Activated effector memory CD4-positive, alpha-beta T cell treated with anti-CD3 and anti-CD28 coated beads, Interleukin-2, amount 50 U/mL, for 16 hours (primary cell): Measurements from ENCODE around the gene RAB8B.
"Not testable (repeated sequence)": the region's sequence is repeated elsewhere in the genome, so short reads cannot be mapped to it uniquely, and the experiment has no call there.

Source experiments
- DNase-seq: peaks from one replicate; pipeline ENCODE4 v3.0.0-alpha.2; 2020

RAB8B gene

DNA sequence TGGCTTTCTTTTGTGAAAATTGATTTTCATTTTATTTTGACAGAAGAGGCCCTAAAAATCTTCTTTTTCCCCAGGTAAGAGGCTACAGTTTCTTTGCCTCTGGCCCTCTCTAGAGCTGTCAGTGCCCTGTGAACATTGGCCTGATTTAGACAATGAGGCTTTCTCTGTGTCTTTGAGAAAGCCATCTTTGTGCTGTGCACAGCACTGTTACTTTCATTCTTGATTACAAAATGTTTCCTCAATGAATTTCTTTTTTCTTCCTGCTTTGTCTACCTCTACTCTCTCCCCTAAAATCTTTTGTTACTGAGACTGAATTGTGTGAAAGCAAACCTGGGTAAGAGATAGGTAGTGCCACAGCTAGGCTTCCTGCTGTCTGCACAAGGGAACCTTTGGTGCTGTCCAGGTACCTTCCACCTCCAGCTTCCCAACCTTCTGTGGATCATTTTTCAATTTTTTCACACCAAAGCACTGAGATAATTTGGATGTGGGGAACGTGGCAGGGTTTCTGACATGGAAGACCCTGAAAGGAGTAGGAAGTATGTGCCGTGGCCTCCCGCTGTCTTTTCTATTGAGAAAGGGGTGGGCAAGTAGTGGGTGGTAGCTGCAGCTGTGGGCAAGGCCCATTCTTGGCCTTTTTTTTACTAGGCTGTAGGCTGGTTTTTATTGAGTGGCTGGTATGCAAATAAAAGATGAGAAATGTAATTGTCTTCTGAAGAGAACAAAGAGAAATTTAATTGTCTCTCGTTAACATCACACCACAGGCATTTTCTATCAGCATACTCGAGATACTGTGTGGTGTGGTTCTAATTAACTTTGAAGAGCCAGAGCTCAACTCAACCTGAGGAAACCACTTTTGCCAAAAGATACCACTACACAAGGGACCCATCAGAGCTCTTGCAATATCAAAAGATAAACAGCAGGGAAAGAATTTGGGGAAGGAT, 21.0 kb downstream of the RAB8B start:
- no peak for DNase-seq

DNA sequence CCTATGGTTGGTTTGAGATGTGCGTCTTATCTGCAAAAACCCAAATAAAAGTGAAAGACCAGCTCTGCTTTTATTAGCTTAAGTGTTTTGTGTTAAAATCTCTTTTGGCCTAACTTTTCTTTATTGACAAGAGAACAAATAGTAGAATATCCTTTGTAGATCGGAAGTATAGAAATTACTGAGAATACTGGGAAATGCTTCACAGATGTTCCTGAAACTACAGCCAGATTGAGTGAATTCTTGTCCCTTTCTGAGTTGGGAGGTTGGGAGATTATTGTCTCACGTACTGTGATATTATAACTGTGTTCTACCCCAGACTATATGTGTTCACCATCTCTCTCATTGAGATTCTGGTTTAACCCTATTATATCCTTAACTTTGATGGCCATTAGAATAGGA, 21.7 kb downstream of the RAB8B start:
- no peak for DNase-seq

DNA sequence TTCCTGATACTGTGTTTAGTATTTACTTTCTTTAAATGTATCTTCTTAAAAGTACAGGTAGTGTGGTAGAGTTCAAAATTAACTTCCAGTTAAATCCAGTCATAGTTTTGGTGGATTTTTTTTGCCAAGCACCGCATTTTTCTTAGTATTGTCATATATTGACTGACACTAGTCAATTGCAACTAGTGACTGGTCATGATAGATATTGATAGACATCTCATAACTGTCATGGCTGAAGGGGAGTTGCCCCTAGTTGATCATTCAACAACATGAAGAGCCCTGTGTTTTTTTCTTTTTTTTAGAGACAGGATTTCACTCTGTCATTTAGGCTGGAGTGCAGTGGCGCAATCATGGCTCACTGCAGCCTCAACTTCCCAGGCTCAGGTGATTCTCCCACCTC, 22.1 kb downstream of the RAB8B start:
- no peak for DNase-seq

DNA sequence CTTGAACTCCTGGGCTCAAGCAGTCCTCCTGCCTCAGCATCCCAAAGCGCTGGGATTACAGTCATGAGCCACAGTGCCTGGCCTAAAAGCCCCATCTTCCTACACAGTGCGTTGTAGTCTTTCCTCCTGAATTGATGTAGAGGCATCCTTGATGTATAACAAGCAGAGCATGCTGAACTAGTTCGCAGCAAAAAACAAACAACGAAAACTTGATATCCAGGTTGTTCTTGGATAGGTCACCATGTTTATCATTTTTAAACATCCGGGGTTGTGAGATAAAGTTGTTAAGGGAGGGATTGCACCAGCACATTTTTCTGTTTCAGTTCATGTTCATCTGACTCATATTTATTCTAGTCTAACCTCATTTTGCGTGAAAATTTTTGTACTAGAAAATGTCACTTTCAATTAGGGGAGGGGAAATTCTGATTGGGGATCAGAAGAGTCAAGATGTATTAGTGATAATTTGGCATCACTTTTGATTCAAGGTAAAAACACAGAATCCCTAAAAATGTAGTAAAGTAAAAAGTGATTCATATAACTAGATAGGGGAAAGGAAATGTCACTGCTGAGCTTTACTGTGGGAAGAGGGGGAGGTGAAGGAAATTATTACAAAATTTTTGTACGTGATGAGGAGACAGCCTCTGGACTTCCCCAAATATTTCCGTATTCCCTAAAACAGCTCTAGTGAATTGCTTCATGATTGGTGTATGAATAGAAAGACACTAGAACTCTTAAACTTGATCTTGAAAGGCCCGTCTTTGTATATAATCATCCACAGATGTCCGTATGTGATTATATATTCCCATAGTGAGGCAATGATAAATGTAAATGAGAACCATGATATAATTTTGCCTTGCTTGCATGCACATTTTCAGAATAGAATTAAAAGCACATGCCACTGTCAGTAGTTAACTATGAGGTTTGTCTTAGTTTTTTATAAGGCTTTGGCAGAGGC, 22.9 kb downstream of the RAB8B start:
- DNase-seq: no peak

DNA sequence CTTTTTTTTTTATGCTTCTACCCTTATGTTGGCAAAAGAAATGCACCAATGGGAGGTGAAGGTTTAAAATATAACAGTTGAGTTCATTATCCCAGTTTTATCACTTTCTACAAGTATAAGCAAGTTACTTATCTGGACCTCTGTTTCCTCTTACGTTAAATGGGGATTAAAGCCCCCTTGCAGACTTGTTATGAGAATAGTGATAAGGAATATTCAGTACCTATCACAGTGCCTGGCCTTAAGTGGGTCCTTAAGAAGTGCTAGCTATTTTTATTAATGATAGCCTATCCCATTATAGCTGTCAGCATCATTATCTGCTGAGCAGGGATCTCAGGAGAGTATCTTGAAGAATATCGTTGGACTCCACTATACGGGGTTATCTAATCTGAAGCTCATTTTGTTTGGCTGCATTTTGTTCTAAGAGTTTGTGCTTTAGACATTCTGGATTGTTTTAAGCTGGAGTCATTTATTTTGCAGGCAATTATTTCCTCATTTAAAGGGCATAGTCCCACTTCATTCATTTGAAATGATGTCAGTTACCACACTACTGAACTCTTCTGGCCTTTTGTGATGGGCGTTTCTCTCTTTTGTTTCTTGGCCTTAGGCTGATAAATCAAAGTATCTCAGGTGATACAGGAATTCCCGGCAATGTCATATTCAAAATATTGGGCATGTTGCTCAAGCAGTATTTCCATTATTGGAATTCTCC, 28.8 kb downstream of the RAB8B start:
- DNase-seq: no peak

DNA sequence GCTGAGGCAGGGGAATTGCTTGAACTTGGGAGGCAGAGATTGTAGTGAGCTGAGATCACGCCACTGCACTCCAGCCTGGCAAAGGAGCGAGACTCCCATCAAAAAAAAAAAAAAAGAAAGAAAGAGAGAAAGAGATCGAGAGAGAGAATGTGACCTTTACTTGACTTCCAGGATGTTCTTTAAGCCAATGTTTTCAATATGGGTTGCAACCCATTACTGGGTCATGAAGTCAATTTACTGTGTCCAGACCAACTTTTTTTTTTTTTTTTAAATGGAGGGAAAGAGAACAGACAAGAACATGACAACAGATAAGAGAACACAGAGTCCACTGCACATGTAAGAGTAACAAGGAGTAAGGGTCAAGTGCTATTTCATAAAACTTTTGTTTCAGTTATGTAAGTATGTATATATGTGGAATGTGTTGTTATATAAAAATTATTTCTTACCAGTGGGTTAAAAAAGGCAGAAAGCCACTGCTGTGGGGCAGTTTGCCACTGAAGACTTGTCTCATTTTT, 29.8 kb downstream of the RAB8B start:
- no peak for DNase-seq

DNA sequence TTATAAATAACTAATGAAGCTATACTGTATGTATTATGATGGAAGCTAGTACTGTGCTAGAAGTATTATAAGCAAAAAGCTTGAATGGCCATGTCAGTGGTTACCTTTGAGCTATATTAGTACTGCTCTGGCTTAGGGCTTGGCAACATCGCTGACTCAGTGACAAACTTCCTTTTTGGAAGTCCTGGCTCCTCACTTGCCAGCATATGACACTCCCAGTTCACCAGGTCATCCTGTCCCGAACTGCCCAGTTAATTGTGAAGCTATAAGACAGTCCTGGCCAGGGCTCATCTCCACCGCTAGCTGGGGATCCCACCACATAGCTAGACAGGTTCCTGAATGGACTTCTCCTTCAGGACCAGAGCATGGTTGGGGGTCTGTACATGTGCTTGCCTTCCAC, 31.9 kb downstream of the RAB8B start:
- DNase-seq: no peak

DNA sequence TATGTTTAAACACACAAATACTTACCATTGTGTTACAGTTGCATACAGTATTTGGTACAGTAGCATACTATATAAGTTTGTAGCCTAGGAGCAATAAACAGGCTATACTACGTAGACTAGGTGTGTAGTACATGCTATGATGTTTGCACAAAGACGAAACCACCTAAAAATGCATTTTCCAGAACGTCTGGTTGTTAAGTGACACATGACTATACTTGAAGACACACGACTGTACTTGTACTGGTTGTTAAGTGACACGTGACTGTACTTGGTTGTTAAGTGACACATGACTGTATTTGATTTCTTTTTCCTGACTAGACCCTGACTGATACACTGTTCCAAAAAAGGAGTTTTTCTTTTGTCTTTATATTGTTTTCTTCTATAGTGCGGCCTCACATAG, 34.1 kb downstream of the RAB8B start:
- no peak for DNase-seq

DNA sequence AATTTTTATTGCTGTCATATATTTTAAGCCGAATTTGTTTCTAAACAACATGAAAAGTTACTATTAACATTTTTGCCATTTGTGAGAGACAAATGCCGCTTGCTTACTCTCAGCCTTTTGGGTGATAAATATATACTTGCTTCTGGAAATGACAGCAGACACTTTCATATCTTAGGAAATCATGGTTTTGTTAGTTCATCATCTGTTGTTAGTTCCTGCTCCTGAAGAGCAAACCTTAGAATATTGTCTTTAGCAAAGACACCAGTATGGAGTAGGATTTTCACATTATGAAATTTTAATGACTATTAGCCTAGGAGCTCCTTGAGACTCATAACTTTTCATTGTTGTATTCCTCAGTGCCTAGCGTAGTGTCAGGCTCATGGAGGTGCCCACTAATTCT, 36.0 kb downstream of the RAB8B start:
- no peak for DNase-seq

DNA sequence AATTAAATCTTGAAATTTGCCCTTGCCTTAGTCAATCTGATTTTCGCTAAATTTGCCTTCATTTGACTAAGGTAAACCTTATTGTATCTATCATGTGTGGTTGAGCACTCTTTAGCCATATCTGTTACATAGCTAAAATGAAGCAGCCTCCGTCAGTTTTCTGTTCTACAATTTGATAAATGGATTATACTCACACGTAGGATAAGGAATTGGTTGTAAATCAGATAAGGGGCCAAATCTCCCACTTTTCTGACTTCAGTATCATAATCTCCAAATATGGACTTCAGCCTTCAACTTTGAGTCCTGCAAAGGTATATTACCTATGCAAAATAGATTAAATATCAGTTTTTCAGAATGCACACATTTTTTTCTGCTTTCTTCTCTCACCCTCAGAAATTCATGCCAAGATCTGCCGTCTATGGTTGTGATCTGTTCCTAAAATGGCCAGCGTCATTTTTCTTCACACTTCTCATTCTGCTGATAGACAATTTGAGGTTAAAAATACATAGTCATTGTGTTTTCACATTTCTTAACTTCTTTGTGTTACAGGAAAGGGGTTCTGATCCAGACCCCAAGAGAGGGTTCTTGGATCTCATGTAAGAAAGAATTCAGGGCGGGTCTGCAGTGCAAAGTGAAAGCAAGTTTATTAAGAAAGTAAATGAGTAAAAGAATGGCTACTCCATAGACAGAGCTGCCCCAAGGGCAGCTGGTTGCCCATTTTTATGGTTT, 36.9 kb downstream of the RAB8B start:
- DNase-seq: no peak

DNA sequence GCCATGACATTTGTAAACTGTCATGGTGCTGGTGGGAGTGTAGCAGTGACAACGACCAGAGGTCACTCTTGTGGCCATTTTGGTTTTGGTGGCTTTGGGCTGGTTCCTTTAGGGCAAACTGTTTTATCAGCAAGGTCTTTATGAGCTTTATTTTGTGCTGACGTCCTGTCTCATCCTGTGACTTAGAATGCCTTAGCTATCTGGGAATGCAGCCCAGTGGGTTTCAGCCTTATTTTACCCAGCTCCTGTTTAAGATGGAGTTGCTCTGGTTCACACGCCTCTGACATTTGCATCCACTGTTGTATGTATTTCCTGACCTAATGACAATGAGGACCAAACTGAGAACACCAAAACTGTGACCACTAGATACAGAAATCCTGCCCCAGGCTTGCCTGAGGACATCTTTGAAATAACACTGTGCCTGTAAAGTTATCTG, 37.6 kb downstream of the RAB8B start:
- DNase-seq: no peak

DNA sequence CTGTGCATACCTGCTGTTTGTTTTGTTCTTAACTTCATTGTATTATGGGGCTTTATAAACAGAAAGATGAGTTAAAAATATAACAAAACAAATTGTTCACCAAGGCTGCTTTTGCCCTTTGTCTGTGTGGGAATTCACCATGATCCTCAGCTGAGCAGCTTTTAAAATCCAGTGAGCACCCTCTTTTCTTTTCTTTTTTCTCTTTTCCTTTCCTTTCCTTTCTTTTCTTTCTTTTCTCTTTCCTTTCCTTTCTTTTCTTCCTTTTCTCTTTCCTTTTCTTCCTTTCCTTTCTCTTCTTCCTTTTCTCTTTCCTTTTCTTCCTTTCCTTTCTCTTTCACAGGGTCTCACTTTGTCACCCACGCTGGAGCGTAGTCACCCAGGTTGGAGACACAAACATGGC, 38.3 kb downstream of the RAB8B start:
- DNase-seq: no peak

DNA sequence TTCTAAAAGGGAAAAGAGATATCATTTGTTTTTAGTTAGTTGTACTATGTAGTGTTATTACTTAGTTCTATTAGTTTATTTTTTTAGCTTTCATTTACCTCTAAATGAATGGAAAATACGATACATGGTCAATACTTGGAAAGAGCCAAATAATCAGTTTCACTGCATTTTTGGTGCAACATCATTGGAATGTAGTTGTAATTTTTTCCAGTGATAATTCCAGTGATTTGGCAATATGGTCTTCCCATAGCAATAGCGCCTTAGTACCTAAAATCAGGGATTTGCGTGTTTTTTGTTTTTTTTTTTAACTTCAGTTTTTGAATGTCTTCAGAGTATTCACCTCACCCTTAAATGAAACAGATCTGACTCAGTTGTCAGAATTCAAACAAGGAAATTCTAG, 41.8 kb downstream of the RAB8B start:
- no peak for DNase-seq

DNA sequence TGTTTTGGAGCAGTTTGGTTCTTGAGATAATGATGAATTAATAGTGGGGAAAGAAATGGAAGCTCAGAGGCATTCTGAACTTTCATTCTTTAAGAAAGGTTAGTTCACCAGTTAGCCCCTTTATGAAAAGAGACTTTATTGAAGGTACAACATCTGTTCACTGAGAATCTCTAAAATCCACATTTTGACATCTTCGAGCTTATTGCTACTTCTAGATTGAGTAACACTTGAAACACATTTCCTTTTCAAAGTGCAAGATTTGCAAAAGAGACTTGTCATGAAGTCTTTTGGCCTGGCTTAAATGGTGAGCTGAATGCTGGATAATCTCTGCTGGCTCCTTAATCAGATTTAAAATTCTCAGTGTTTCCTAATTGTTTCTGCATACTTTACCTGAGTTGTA, 42.3 kb downstream of the RAB8B start:
- no peak for DNase-seq

DNA sequence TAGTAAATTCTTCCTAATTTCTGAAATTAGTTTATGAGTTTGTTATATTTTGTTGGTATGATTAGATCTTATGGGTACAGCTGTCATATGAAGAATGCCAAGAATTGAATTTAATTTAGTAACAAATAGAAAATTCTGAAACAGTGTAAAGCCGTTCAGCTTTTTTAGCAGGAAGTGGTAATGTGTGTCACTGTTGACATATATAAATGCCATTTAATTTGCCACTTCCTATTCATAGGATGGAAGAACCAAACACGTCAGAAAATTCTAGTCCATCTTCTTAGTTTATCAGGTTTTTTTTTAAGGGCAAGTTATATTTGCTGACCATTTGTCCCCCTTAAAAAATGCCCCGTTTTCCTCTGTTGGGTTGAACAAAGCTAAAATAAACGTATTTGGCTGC, 43.0 kb downstream of the RAB8B start:
- DNase-seq: no peak

DNA sequence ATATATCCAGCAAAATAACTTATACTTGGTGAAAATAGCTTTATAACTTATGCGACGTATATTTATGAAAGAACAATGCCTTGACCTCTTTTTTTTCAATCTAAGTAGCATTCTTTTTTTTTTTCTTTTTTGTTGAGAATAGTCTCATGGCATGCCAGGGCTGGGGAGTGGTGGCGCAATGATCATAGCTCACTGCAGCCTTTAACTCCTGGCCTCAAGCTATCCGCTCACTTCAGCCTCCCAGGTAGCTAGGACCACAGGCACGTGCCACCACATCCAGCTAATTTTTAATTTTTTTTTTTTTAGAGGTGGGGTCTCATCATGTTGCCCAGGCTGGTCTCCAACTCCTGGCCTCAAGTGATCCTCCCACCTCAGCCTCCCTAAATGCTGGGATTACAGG, 43.5 kb downstream of the RAB8B start:
- DNase-seq: no peak

DNA sequence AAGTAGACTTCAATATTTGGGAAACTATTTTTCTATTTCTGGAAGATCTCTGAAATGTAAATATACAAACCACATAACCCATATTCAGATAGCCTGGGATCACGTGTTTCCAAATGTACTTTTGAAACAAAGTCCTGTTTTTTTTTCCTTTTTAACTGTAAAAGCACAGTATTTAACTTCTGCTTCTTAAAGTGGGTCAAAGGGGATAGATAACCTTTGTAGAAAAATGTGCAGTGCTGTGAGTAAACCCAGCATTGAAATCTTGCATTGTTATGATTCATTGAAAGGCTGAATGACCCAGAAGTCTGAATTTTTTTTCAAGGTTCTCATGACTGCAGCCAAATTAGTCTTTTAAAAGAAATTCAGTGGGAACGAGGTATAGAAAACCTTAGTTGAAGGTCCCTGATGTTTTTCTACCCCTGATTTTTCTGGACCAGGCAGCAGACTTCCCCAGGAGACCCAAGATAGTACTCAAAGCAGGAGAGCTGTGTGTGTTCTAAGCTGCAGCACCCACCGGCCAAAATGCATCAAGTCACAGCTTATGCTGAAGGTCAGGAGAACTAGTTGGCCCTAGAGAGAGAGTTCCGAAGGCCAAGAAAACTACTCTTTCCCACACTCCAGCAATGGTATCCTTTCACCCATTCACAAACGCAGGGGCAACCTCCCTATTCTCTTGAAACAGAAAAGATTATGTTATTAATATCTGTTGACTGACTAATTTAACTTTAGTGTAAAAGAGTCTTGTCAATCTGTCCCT, 44.4 kb downstream of the RAB8B start:
- no peak for DNase-seq

DNA sequence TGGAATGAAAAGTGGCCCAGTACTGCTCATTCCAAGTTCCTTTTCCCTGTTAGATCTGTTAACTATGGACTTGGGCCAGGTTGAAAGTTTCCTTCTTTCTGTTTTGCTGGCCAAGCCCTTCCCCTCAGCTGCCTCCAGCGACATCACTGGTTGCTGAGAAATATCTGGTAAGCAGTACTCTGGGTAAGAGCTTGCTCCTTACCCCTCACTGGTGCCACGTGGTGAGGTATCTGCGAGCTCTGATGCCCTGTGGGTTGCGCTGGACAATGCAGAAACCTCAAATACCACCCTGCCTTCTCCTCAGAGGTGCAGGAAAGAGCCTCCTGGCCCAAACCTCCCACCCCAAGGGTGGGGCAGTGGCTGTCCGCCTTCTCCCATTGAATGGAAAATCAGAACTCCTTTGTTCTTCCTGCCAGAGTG, 45.1 kb downstream of the RAB8B start:
- DNase-seq: no peak

DNA sequence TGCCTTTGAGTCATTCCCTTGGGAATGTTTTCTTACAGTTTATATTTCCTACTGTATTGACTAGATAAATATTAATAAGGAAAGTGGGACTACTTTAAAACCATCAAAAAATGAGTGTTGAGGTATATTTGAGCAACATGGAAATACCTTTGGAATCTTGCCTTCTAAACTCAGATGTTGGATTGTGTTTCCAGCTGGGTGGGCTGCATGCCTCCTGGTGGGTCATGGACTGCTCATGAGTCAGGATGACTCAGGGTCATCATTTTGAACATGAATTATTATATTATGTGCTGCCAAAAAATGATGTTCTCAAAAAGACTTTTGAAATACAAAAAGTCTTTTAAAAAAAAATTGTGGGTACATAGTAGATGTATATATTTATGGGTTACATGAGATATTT, 46.9 kb downstream of the RAB8B start:
- no peak for DNase-seq

DNA sequence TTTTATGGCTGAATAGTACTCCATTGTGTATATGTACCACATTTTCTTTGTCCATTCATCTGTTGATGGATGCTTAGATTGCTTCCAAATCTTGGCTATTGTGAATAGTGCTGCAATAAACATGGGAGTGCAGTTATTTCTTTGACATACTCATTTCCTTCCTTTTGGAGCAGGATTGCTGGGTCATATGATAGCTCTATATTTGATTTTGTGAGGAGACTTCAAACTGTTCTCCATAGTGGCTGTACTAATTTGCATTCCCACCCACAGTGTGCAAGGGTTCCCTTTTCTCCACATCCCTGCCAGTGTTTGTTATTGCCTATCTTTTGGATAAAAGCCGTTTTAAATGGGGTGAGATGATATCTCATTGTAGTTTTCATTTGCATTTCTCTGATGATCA, 47.7 kb downstream of the RAB8B start:
- DNase-seq: not testable (repeated sequence)

DNA sequence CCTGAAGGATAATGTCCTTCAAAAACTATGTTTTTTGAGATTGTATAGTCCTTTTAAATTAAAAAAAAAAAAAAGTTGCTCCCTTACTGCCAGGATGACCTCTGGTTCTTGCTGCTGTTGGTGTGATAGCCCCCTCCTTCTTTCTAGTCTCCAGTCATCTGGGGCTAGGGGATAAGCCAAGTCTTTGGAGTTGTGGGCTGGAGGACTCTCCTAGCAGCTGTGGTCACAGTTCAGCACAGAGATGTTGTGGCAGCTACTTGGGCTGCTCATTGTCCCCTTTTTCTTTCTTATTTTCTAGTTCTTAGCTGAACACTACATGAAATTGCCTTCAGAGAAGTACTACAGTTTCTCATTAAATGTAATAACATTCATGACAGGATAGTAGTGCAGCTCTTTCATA, 48.8 kb downstream of the RAB8B start:
- no peak for DNase-seq
